ENCODE results near the gene COPZ2. TPM values are rescaled to one million over a fixed set of nuclear protein-coding genes. Genes with fewer than 3 reads are reported as not detected.
"Not testable (repeated sequence)": the region's sequence is repeated elsewhere in the genome, so short reads cannot be mapped to it uniquely, and the experiment has no call there.

The COPZ2 gene
- polyA plus RNA-seq, 1 donor: 42.6 TPM

- DNase-seq (ENCODE audit: low read depth): no peak
These were observed 18.7 kb upstream of the COPZ2 start for GRCh38 chr17:48056246-48056745.

GRCh38 chr17:48055531-48056245 is 18.1 kb upstream of the COPZ2 start:
- DNase-seq (ENCODE audit: low read depth): no peak

GRCh38 chr17:48054238-48055185 is 16.9 kb upstream of the COPZ2 start:
- no peak for DNase-seq (ENCODE audit: low read depth)

- DNase-seq (ENCODE audit: low read depth): no peak
These were observed 16.2 kb upstream of the COPZ2 start for GRCh38 chr17:48053758-48054237.

- no peak for DNase-seq (ENCODE audit: low read depth)
These were observed 15.6 kb upstream of the COPZ2 start for GRCh38 chr17:48052956-48053757.

GRCh38 chr17:48051706-48052486 is 14.3 kb upstream of the COPZ2 start:
- DNase-seq (ENCODE audit: low read depth): peak; percentile 63

- DNase-seq (ENCODE audit: low read depth): no peak
These were observed 13.7 kb upstream of the COPZ2 start for GRCh38 chr17:48051283-48051682.

GRCh38 chr17:48048384-48049126 is 11.0 kb upstream of the COPZ2 start:
- no peak for DNase-seq (ENCODE audit: low read depth)

GRCh38 chr17:48047741-48048383 is 10.3 kb upstream of the COPZ2 start, which contains the start of gene NFE2L1:
NFE2L1 (plus strand) TSS chr17:48048359; CDS start chr17:48051119, 2,760 bp downstream.
- peak; percentile 98 for DNase-seq (ENCODE audit: low read depth)

GRCh38 chr17:48047113-48047740 is 9.6 kb upstream of the COPZ2 start:
- DNase-seq (ENCODE audit: low read depth): no peak

GRCh38 chr17:48046296-48046695 is 8.7 kb upstream of the COPZ2 start:
- DNase-seq (ENCODE audit: low read depth): no peak

- no peak for DNase-seq (ENCODE audit: low read depth)
These were observed 7.9 kb upstream of the COPZ2 start for GRCh38 chr17:48045316-48046001.

- DNase-seq (ENCODE audit: low read depth): no peak
These were observed 7.3 kb upstream of the COPZ2 start for GRCh38 chr17:48044851-48045250.

GRCh38 chr17:48043176-48043575 is 5.6 kb upstream of the COPZ2 start:
- DNase-seq (ENCODE audit: low read depth): no peak

GRCh38 chr17:48038687-48039086 is 1.1 kb upstream of the COPZ2 start:
- no peak for DNase-seq (ENCODE audit: low read depth)

GRCh38 chr17:48037838-48038323 is 284 bp upstream of the COPZ2 start:
- DNase-seq (ENCODE audit: low read depth): no peak

GRCh38 chr17:48036693-48037035 is 933 bp downstream of the COPZ2 start:
- no peak for DNase-seq (ENCODE audit: low read depth)

- not testable (repeated sequence) for DNase-seq (ENCODE audit: low read depth)
These were observed 2.9 kb downstream of the COPZ2 start for GRCh38 chr17:48034734-48035133.

Data from forelimb muscle (tissue), 1 donor.